ENCODE results near the gene HOXC6. TPM values are rescaled to one million over a fixed set of nuclear protein-coding genes. Genes with fewer than 3 reads are reported as not detected.
A peak's percentile ranks its signal among the peaks of the same experiment; 100 is the strongest.

HOXC6 gene
- total RNA-seq, 1 experiment from 2014 or later = not detected

- no peak for TF ChIP-seq ZNF532 (CRISPR knock-in tag; IDR thresholded peaks at IDR 0.05; ENCODE audit: borderline replicate concordance)
- no peak for TF ChIP-seq NR3C1 (CRISPR knock-in tag; conservative IDR thresholded peaks at IDR 0.05; ENCODE audit: low read depth)
- no peak for TF ChIP-seq ZNF425 (CRISPR knock-in tag; conservative IDR thresholded peaks at IDR 0.05)
- TF ChIP-seq HMGA2 (CRISPR knock-in tag; IDR thresholded peaks at IDR 0.05) = no peak
- no peak for TF ChIP-seq KAT7 (CRISPR knock-in tag; IDR thresholded peaks at IDR 0.05; ENCODE audit: borderline replicate concordance)
- no peak for TF ChIP-seq TP53 (CRISPR knock-in tag; IDR thresholded peaks at IDR 0.05)
- no peak for TF ChIP-seq SOX15 (CRISPR knock-in tag; IDR thresholded peaks at IDR 0.05)
- TF ChIP-seq MXD4 (CRISPR knock-in tag; IDR thresholded peaks at IDR 0.05; ENCODE audit: borderline replicate concordance) = no peak
- TF ChIP-seq E2F1 (CRISPR knock-in tag; IDR thresholded peaks at IDR 0.05) = no peak
These were observed 3.9 kb downstream of the HOXC6 start (continued) for GRCh38 chr12:54032086-54032619.

GRCh38 chr12:54032627-54033100 lies 4.4 kb downstream of the HOXC6 start, which contains the start of gene HOXC5:
Gene HOXC5 (plus strand): TSS chr12:54033050. CDS start chr12:54033123, 73 bp downstream.
- ChIA-PET POLR2A (interaction anchor here (0.7 to 0.9 kb wide), 5 partner anchors 15 to 305 kb away, joined by 3 to 7 read pairs (median 4); no protein-coding TSS in a partner anchor), CTCF (interaction anchor here (0.5 to 8.1 kb wide), 59 partner anchors 8 to 347 kb away, joined by 3 to 149 read pairs (median 6); partner anchors contain the start of genes HOXC10, HOXC13, HOXC4 and HOXC8)
- TF ChIP-seq SOX15 (CRISPR knock-in tag; IDR thresholded peaks at IDR 0.05) = no peak
- TF ChIP-seq USF1 (CRISPR knock-in tag; IDR thresholded peaks at IDR 0.05) = peak; percentile 53; the same call in 1 of the 2 replicates
- peak; percentile 99 for TF ChIP-seq CTCF (IDR thresholded peaks at IDR 0.05)
- TF ChIP-seq USF2 (CRISPR knock-in tag; IDR thresholded peaks at IDR 0.05) = peak; percentile 50; the same call in 1 of the 2 replicates
- TF ChIP-seq OVOL2 (CRISPR knock-in tag; IDR thresholded peaks at IDR 0.05; ENCODE audit: borderline replicate concordance) = no peak
- no peak for TF ChIP-seq ZNF219 (CRISPR knock-in tag; IDR thresholded peaks at IDR 0.05; ENCODE audit: borderline replicate concordance)
- TF ChIP-seq ATF3 (CRISPR knock-in tag; conservative IDR thresholded peaks at IDR 0.05) = no peak
- no peaks in the 10 kb centered on the region for H3K9me3 Mint-ChIP-seq
- peaks cover 99% of the 10 kb centered on the region for H3K27me3 Mint-ChIP-seq (ENCODE audit: low read depth)
- no peak within 1 kb of the TSS for H3K27ac Mint-ChIP-seq
- peak within 1 kb of the TSS; percentile 47 for H3K4me3 Mint-ChIP-seq
- H3K4me1 Mint-ChIP-seq = peaks cover 36% of the 10 kb centered on the region
- H3K36me3 Mint-ChIP-seq = no peaks in the 10 kb centered on the region
- ATAC-seq (peak; percentile 13), DNase-seq (ENCODE audit: low spot score) (peak; percentile 86)

Measured in WTC11 (cell line).